ENCODE results near the gene AEBP1. TPM values are rescaled to one million over a fixed set of nuclear protein-coding genes. Genes with fewer than 3 reads are reported as not detected.
A peak's percentile ranks its signal among the peaks of the same experiment; 100 is the strongest.

AEBP1 gene
- total and polyA plus RNA-seq, 2 experiments from 2014 or later: 15.1 to 42.0 TPM

GRCh38 chr7:44152971-44153947 lies 49.1 kb downstream of the AEBP1 start:
- H2AFZ ChIP-seq: no peak overlapping the region
- peak in 1 of 2 experiments; percentile 47; a peak in 2 of 4 replicates for TF ChIP-seq CTCF (conservative IDR thresholded peaks at IDR 0.05; ENCODE audit: low read depth in 2 of 2)
- no peak for TF ChIP-seq NANOG (IDR thresholded peaks at IDR 0.05; ENCODE audit: borderline replicate concordance)
- DNase-seq (ENCODE audit: low spot score) (peak; percentile 25), ATAC-seq (peak; percentile 67)
- H3K79me2 ChIP-seq (replicated peaks; ENCODE audit: insufficient read depth): no peaks in the 10 kb centered on the region
- Mint-ChIP-seq H3K4me1 (peaks cover 3% of the 10 kb centered on the region; the same call in 2 of the 3 replicates), H3K27me3 (ENCODE audit: insufficient read depth, low read depth, poor library complexity) (peaks cover 6% of the 10 kb centered on the region), H3K36me3 (ENCODE audit: low read depth) (no peaks in the 10 kb centered on the region), H3K4me3 (no peak overlapping the region), H3K27ac (no peak overlapping the region), H3K9me3 (no peaks in the 10 kb centered on the region)
- H4K20me1 ChIP-seq (replicated peaks; ENCODE audit: insufficient read depth): no peaks in the 10 kb centered on the region
- H3F3A ChIP-seq (replicated peaks; ENCODE audit: low read depth): no peaks in the 10 kb centered on the region
- H3K27ac ChIP-seq (ENCODE audit: low read depth): no peak overlapping the region
- H3K36me3 ChIP-seq (ENCODE audit: insufficient read depth): no peaks in the 10 kb centered on the region
- no peaks in the 10 kb centered on the region for H3K4me1 ChIP-seq (ENCODE audit: insufficient read depth)
- H3K4me2 ChIP-seq: no peak overlapping the region
- no peaks in the 10 kb centered on the region for H3K9me2 ChIP-seq (ENCODE audit: insufficient read depth)
- no peaks in the 10 kb centered on the region for H3K27me3 ChIP-seq (ENCODE audit: insufficient read depth)
- no peak overlapping the region for H3K4me3 ChIP-seq

GRCh38 chr7:44153948-44154335 lies 49.8 kb downstream of the AEBP1 start:
- Histone ChIP-seq H4K20me1 (replicated peaks; ENCODE audit: insufficient read depth) (no peaks in the 10 kb centered on the region), H3K9me2 (ENCODE audit: insufficient read depth) (no peaks in the 10 kb centered on the region), H3K4me2 (no peak overlapping the region), H3K27me3 (ENCODE audit: insufficient read depth) (no peaks in the 10 kb centered on the region), H3K79me2 (replicated peaks; ENCODE audit: insufficient read depth) (no peaks in the 10 kb centered on the region), H3K4me3 (no peak overlapping the region), H3K36me3 (ENCODE audit: insufficient read depth) (no peaks in the 10 kb centered on the region), H3K4me1 (ENCODE audit: insufficient read depth) (no peaks in the 10 kb centered on the region), H2AFZ (no peak overlapping the region), H3K27ac (ENCODE audit: low read depth) (no peak overlapping the region), H3F3A (replicated peaks; ENCODE audit: low read depth) (no peaks in the 10 kb centered on the region)
- no peak for ATAC-seq
- Mint-ChIP-seq H3K4me3 (no peak overlapping the region), H3K27ac (no peak overlapping the region), H3K9me3 (no peaks in the 10 kb centered on the region), H3K4me1 (peaks cover 3% of the 10 kb centered on the region; the same call in 2 of the 3 replicates), H3K27me3 (ENCODE audit: insufficient read depth, low read depth, poor library complexity) (peaks cover 6% of the 10 kb centered on the region), H3K36me3 (ENCODE audit: low read depth) (no peaks in the 10 kb centered on the region)
- DNase-seq (ENCODE audit: low spot score): no peak
- TF ChIP-seq ZNF331 (CRISPR knock-in tag; IDR thresholded peaks at IDR 0.05; ENCODE audit: low read depth) (no peak), ETS1 (IDR thresholded peaks at IDR 0.05) (no peak), STAT1 (IDR thresholded peaks at IDR 0.05; ENCODE audit: unreplicated experiment) (no peak), EZH2 (IDR thresholded peaks at IDR 0.05; ENCODE audit: low read depth, unreplicated experiment) (no peak)
- TF ChIP-seq, protein P1, sequence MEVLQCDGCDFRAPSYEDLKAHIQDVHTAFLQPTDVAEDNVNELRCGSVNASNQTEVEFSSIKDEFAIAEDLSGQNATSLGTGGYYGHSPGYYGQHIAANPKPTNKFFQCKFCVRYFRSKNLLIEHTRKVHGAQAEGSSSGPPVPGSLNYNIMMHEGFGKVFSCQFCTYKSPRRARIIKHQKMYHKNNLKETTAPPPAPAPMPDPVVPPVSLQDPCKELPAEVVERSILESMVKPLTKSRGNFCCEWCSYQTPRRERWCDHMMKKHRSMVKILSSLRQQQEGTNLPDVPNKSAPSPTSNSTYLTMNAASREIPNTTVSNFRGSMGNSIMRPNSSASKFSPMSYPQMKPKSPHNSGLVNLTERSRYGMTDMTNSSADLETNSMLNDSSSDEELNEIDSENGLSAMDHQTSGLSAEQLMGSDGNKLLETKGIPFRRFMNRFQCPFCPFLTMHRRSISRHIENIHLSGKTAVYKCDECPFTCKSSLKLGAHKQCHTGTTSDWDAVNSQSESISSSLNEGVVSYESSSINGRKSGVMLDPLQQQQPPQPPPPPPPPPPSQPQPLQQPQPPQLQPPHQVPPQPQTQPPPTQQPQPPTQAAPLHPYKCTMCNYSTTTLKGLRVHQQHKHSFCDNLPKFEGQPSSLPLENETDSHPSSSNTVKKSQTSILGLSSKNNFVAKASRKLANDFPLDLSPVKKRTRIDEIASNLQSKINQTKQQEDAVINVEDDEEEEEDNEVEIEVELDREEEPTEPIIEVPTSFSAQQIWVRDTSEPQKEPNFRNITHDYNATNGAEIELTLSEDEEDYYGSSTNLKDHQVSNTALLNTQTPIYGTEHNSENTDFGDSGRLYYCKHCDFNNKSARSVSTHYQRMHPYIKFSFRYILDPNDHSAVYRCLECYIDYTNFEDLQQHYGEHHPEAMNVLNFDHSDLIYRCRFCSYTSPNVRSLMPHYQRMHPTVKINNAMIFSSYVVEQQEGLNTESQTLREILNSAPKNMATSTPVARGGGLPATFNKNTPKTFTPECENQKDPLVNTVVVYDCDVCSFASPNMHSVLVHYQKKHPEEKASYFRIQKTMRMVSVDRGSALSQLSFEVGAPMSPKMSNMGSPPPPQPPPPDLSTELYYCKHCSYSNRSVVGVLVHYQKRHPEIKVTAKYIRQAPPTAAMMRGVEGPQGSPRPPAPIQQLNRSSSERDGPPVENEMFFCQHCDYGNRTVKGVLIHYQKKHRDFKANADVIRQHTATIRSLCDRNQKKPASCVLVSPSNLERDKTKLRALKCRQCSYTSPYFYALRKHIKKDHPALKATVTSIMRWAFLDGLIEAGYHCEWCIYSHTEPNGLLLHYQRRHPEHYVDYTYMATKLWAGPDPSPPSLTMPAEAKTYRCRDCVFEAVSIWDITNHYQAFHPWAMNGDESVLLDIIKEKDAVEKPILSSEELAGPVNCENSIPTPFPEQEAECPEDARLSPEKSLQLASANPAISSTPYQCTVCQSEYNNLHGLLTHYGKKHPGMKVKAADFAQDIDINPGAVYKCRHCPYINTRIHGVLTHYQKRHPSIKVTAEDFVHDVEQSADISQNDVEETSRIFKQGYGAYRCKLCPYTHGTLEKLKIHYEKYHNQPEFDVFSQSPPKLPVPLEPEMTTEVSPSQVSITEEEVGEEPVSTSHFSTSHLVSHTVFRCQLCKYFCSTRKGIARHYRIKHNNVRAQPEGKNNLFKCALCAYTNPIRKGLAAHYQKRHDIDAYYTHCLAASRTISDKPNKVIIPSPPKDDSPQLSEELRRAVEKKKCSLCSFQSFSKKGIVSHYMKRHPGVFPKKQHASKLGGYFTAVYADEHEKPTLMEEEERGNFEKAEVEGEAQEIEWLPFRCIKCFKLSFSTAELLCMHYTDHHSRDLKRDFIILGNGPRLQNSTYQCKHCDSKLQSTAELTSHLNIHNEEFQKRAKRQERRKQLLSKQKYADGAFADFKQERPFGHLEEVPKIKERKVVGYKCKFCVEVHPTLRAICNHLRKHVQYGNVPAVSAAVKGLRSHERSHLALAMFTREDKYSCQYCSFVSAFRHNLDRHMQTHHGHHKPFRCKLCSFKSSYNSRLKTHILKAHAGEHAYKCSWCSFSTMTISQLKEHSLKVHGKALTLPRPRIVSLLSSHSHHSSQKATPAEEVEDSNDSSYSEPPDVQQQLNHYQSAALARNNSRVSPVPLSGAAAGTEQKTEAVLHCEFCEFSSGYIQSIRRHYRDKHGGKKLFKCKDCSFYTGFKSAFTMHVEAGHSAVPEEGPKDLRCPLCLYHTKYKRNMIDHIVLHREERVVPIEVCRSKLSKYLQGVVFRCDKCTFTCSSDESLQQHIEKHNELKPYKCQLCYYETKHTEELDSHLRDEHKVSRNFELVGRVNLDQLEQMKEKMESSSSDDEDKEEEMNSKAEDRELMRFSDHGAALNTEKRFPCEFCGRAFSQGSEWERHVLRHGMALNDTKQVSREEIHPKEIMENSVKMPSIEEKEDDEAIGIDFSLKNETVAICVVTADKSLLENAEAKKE (CRISPR knock-in tag; IDR thresholded peaks at IDR 0.05): no peak
